IMR-90 (cell line): ENCODE results near the gene AXIN2. TPM values are rescaled to one million over a fixed set of nuclear protein-coding genes. Genes with fewer than 3 reads are reported as not detected.

Experiments used
- ATAC-seq: fragments of 200-7000 bp; cut with Tn5 transposase; 2 replicates; pipeline ENCODE4 v1.9.1; 2020; ENCODE audit warnings: low read depth, mild to moderate bottlenecking, moderate library complexity
- BruUV-seq: library from RNA; stranded (reverse); fragments of 400-500 nt; replicated peaks from 2 replicates; lab custom pipeline; 2021; lab: Mats Ljungman, UMichigan
- CTCF ChIA-PET: fragments of 300-600 bp; formaldehyde crosslinking; extraction: SDS; loops from one replicate; lab custom pipeline; 2021; ENCODE audit warnings: antibody characterized with exemption; lab: Yijun Ruan, JAX
- POLR2A ChIA-PET: fragments of 300-600 bp; sonication (Branson Sonifier 250); formaldehyde crosslinking; loops from one replicate; lab custom pipeline; 2022; ENCODE audit warnings: antibody characterized with exemption; ENCODE audit not compliant: unreplicated experiment; lab: Charles Lee
- DNase-seq: peaks from one replicate; pipeline ENCODE4 v3.0.0; 2013
- H2AFZ ChIP-seq: replicated peaks from 2 replicates; pipeline ENCODE3; 2013; ENCODE audit warnings: low read length, mild to moderate bottlenecking; ENCODE audit not compliant: poor library complexity
- H2AK5ac ChIP-seq: 2 replicates; pipeline ENCODE4 v1.6.1; 2013; ENCODE audit warnings: low read depth, low read length, inconsistent platforms
- H2AK9ac ChIP-seq: replicated peaks from 2 replicates; pipeline ENCODE3; 2013; ENCODE audit warnings: mild to moderate bottlenecking, low read depth, low read length, moderate library complexity; ENCODE audit not compliant: poor library complexity
- H2BK120ac ChIP-seq: 2 replicates; pipeline ENCODE4 v1.6.1; 2013; ENCODE audit warnings: low read depth, low read length, inconsistent platforms
- H2BK15ac ChIP-seq: 3 replicates; pipeline ENCODE4 v1.6.1; 2013; ENCODE audit warnings: low read depth, low read length, inconsistent platforms
- H2BK20ac ChIP-seq: 2 replicates; pipeline ENCODE4 v1.6.1; 2013; ENCODE audit warnings: low read depth, mild to moderate bottlenecking, inconsistent platforms, low read length, moderate library complexity
- H2BK5ac ChIP-seq: 2 replicates; pipeline ENCODE4 v1.6.1; 2013; ENCODE audit warnings: mild to moderate bottlenecking, low read depth, low read length, inconsistent platforms; ENCODE audit not compliant: poor library complexity, severe bottlenecking
- H3K14ac ChIP-seq: replicated peaks from 2 replicates; pipeline ENCODE4 v1.6.1; 2013; ENCODE audit warnings: low read depth, low read length, inconsistent platforms
- H3K18ac ChIP-seq: 2 replicates; pipeline ENCODE4 v1.6.1; 2013; ENCODE audit warnings: low read depth, low read length, control low read depth
- H3K23ac ChIP-seq: 2 replicates; pipeline ENCODE4 v1.6.1; 2013; ENCODE audit warnings: low read depth, low read length, inconsistent platforms
- H3K27ac ChIP-seq: 2 replicates; pipeline ENCODE4 v1.5.1; 2013; ENCODE audit warnings: mild to moderate bottlenecking, control low read depth, low read length; ENCODE audit not compliant: insufficient read depth
- H3K27me3 ChIP-seq: 2 replicates; pipeline ENCODE4 v1.6.1; 2013; ENCODE audit warnings: low read length; ENCODE audit not compliant: control insufficient read depth, insufficient read depth
- H3K36me3 ChIP-seq: 2 replicates; pipeline ENCODE4 v1.6.1; 2013; ENCODE audit warnings: low read length, mixed read lengths; ENCODE audit not compliant: control insufficient read depth, insufficient read depth
- H3K4ac ChIP-seq: 2 replicates; pipeline ENCODE4 v1.6.1; 2013; ENCODE audit warnings: low read depth, low read length, inconsistent platforms
- H3K4me1 ChIP-seq: 2 replicates; pipeline ENCODE4 v1.6.1; 2013; ENCODE audit warnings: low read length, mixed read lengths; ENCODE audit not compliant: control insufficient read depth, insufficient read depth
- H3K4me2 ChIP-seq: 2 replicates; pipeline ENCODE4 v1.6.1; 2013; ENCODE audit warnings: low read depth, mild to moderate bottlenecking, control low read depth, low read length, moderate library complexity
- H3K4me3 ChIP-seq: 2 replicates; pipeline ENCODE4 v1.5.1; 2013; ENCODE audit warnings: low read depth, mild to moderate bottlenecking, control low read depth, low read length, moderate library complexity; ENCODE audit not compliant: insufficient read depth
- H3K56ac ChIP-seq: 2 replicates; pipeline ENCODE4 v1.6.1; 2013; ENCODE audit warnings: low read length, inconsistent platforms; ENCODE audit not compliant: insufficient read depth; ENCODE audit errors: extremely low read depth
- H3K79me1 ChIP-seq, 2 experiments: 2 replicates each; pipeline ENCODE4 v1.6.1; 2013; ENCODE audit warnings: low read length in 2 of 2, inconsistent platforms in 1 of 2, low read depth in 1 of 2
- H3K9ac ChIP-seq: 2 replicates; pipeline ENCODE4 v1.6.1; 2013; ENCODE audit warnings: low read depth, low read length, control low read depth
- H3K9me1 ChIP-seq: 2 replicates; pipeline ENCODE4 v1.6.1; 2013; ENCODE audit warnings: low read length, inconsistent platforms; ENCODE audit not compliant: insufficient read depth
- H3K9me3 ChIP-seq: 2 replicates; pipeline ENCODE4 v1.6.1; 2013; ENCODE audit warnings: low read length; ENCODE audit not compliant: control insufficient read depth, insufficient read depth
- H4K20me1 ChIP-seq: 2 replicates; pipeline ENCODE4 v1.6.1; 2013; ENCODE audit warnings: low read length, inconsistent platforms; ENCODE audit not compliant: insufficient read depth
- H4K5ac ChIP-seq: 2 replicates; pipeline ENCODE4 v1.6.1; 2013; ENCODE audit warnings: mild to moderate bottlenecking, low read depth, low read length, control low read depth
- H4K8ac ChIP-seq, 2 experiments: 2 replicates each; pipeline ENCODE4 v1.6.1; 2013; ENCODE audit warnings: low read depth in 2 of 2, low read length in 2 of 2, control low read depth in 1 of 2, inconsistent platforms in 1 of 2
- H4K91ac ChIP-seq: 2 replicates; pipeline ENCODE4 v1.6.1; 2013; ENCODE audit warnings: low read depth, low read length, inconsistent platforms; ENCODE audit not compliant: insufficient read depth
- BHLHE40 ChIP-seq: fragments of 150-350 bp; IDR thresholded peaks from 2 replicates; pipeline ENCODE4 v1.6.1; 2016; ENCODE audit warnings: mild to moderate bottlenecking, low read depth, low read length
- ELK1 ChIP-seq: fragments of 150-350 bp; IDR thresholded peaks from 2 replicates; pipeline ENCODE4 v1.6.1; 2016; ENCODE audit warnings: low read depth, mild to moderate bottlenecking, low read length, moderate library complexity, borderline replicate concordance
- MXI1 ChIP-seq: IDR thresholded peaks from 2 replicates; pipeline ENCODE4 v1.6.1; 2012; ENCODE audit warnings: low read depth, mild to moderate bottlenecking, low read length, moderate library complexity, borderline replicate concordance
- NFE2L2 ChIP-seq: fragments of 150-350 bp; IDR thresholded peaks from 2 replicates; pipeline ENCODE4 v1.6.1; 2016; ENCODE audit warnings: low read depth, mild to moderate bottlenecking, low read length
- WGBS, 2 experiments: methylation state at CpG; one replicate each; pipeline versions ENCODE4 v1.1.5 to v1.1.7; 2013; ENCODE audit warnings: missing lambda C conversion rate in 2 of 2; ENCODE audit not compliant: insufficient read length in 1 of 2; ENCODE audit errors: extremely low coverage in 2 of 2; 5-methylcytosine and 5-hydroxymethylcytosine counted together
- dilution Hi-C: fragments of 300-500 bp; cut with HindIII; formaldehyde crosslinking; loops from one replicate; pipeline ENCODE4 v1.14.3; 2018; ENCODE audit warnings: low sequenced_read_pairs; ENCODE audit not compliant: unreplicated experiment
- in situ Hi-C: fragments of 300-500 bp; cut with MboI; formaldehyde crosslinking; loops from 3 replicates; pipeline ENCODE4 v1.14.3; 2019; ENCODE audit warnings: low sequenced_read_pairs, inconsistent platforms, mixed read lengths
- intact Hi-C: fragments of 100-400 bp; cut with micrococcal nuclease; formaldehyde crosslinking; loops from 2 replicates; pipeline ENCODE4 v1.10.0; 2022
- polyA plus RNA-seq, 3 experiments: library from polyadenylated mRNA; depleted of rRNA; stranded (reverse); fragments of >200 nt; gene quantifications; 2 replicates each; pipeline ENCODE4 v1.2.3, GENCODE V29; 2012; ENCODE audit warnings: low replicate concordance in 1 of 3
- total RNA-seq: library from RNA; depleted of rRNA; stranded (reverse); fragments of >200 nt; gene quantifications from 2 replicates; pipeline ENCODE4 v1.2.3, GENCODE V29; 2012

AXIN2 gene
- total and polyA plus RNA-seq, 2 of the 4 experiments (the other 2 are of a cell fraction), result 0.91 to 1.8 TPM

GRCh38 chr17:65598746-65599145, 37.3 kb upstream of the AXIN2 start:
- Histone ChIP-seq H3K4me1 (no peaks in the 10 kb centered on the region; the same call in 1 of the 2 replicates), H2AK5ac (no peak overlapping the region), H3K56ac (no peak overlapping the region), H2AK9ac (no peak overlapping the region), H2BK120ac (no peak overlapping the region), H2BK15ac (no peak overlapping the region), H3K4me2 (no peak overlapping the region), H3K9me1 (no peaks in the 10 kb centered on the region), H3K18ac (no peak overlapping the region), H2BK20ac (no peak overlapping the region), H3K23ac (no peak overlapping the region), H4K5ac (no peak overlapping the region), H3K27me3 (peaks cover 16% of the 10 kb centered on the region), H3K79me1 (no peaks in the 10 kb centered on the region), H3K36me3 (no peaks in the 10 kb centered on the region), H3K27ac (no peak overlapping the region), H3K9ac (no peak overlapping the region), H3K14ac (no peak overlapping the region), H2BK5ac (no peak overlapping the region), H3K9me3 (no peaks in the 10 kb centered on the region), H3K4me3 (no peak overlapping the region), H4K91ac (no peak overlapping the region), H4K8ac (no peak overlapping the region), H4K20me1 (no peaks in the 10 kb centered on the region), H2AFZ (no peak overlapping the region), H3K4ac (no peak overlapping the region)
- in situ Hi-C loops, result no loop called here
- intact Hi-C loops, result no loop called here
- no CpG with 5 or more reads among the region's 1 CpG for WGBS, 2 experiments
- ChIA-PET POLR2A (no interaction called here), CTCF (no interaction called here)
- TF ChIP-seq ELK1 (no peak), BHLHE40 (no peak), MXI1 (no peak), NFE2L2 (no peak)
- dilution Hi-C loops, result no loop called here
- DNase-seq, result no peak
- no peak for ATAC-seq
- BruUV-seq, result no TSS peak
